Adrenal gland (tissue), 5 donors: Measurements from ENCODE around the gene UTP15.

ENCODE experiments used
- POLR2A ChIP-seq, 2 donors: fragments of 450-650 bp; IDR thresholded peaks; one replicate each; pipeline ENCODE4 v1.6.1; 2017; ENCODE audit warnings: antibody characterized with exemption in 2 of 2, mild to moderate bottlenecking in 2 of 2, moderate library complexity in 1 of 2
- TF ChIP-seq, protein P1 (sequence below), 6 experiments: fragments of 450-650 bp in 4 of 6; fragments of 200-600 bp in 2 of 6; sonication (generic) in 1 of 6; IDR thresholded peaks; 1 replicate in 5 of 6; 2 replicates in 1 of 6; pipeline versions ENCODE4 v1.5.1 to v1.8.0; 2016 to 2021; ENCODE audit warnings: antibody characterized with exemption in 6 of 6, mild to moderate bottlenecking in 2 of 6, moderate library complexity in 1 of 6
- donor health status: DM: no; HTN: no; CAD: no.

DNA sequence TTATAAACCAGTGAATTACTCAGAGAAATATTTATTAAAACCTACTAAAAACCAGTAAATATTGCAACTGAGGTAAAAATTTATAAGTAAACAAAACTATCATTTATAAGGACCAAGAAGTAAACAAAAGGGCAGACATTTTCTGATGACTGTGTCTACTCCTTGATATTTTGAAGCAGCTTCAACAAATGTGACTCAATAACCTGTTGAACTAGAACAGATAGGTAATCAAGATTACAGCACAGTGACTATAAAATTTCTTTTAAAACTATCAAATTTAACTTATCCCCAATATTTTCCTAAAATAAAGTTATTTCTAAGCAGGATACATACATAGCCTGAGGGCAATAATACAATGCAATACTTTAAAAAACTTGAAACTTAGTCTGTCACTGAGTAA is 12.9 kb upstream of the UTP15 start:
- TF ChIP-seq, protein P1, sequence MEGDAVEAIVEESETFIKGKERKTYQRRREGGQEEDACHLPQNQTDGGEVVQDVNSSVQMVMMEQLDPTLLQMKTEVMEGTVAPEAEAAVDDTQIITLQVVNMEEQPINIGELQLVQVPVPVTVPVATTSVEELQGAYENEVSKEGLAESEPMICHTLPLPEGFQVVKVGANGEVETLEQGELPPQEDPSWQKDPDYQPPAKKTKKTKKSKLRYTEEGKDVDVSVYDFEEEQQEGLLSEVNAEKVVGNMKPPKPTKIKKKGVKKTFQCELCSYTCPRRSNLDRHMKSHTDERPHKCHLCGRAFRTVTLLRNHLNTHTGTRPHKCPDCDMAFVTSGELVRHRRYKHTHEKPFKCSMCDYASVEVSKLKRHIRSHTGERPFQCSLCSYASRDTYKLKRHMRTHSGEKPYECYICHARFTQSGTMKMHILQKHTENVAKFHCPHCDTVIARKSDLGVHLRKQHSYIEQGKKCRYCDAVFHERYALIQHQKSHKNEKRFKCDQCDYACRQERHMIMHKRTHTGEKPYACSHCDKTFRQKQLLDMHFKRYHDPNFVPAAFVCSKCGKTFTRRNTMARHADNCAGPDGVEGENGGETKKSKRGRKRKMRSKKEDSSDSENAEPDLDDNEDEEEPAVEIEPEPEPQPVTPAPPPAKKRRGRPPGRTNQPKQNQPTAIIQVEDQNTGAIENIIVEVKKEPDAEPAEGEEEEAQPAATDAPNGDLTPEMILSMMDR (IDR thresholded peaks at IDR 0.05), result no peak
- TF ChIP-seq POLR2A (IDR thresholded peaks at IDR 0.05), result no peak
